H9 (cell line): Measurements from ENCODE around the gene HADH. TPM values are rescaled to one million over a fixed set of nuclear protein-coding genes. Genes with fewer than 3 reads are reported as not detected.

Experiments used
- DNase-seq: peaks from one replicate; pipeline ENCODE4 v3.0.0-alpha.2; 2017
- H2AFZ ChIP-seq: one replicate; pipeline ENCODE4 v1.6.1; 2013; ENCODE audit warnings: mild to moderate bottlenecking, low read length, control low read depth, moderate library complexity
- H2AK5ac ChIP-seq: 2 replicates; pipeline ENCODE4 v1.6.1; 2013; ENCODE audit warnings: low read length, control low read depth, mixed read lengths; ENCODE audit not compliant: insufficient read length
- H2BK120ac ChIP-seq: one replicate; pipeline ENCODE4 v1.6.1; 2013; ENCODE audit warnings: low read depth, mild to moderate bottlenecking, low read length, control low read depth, inconsistent platforms; ENCODE audit not compliant: poor library complexity, severe bottlenecking
- H2BK12ac ChIP-seq: 2 replicates; pipeline ENCODE4 v1.6.1; 2013; ENCODE audit warnings: low read length, control low read depth, mixed read lengths, low read depth; ENCODE audit not compliant: insufficient read length
- H2BK15ac ChIP-seq: 2 replicates; pipeline ENCODE4 v1.6.1; 2013; ENCODE audit warnings: low read depth, low read length, control low read depth
- H2BK20ac ChIP-seq: one replicate; pipeline ENCODE4 v1.6.1; 2013; ENCODE audit warnings: low read depth, mild to moderate bottlenecking, low read length, control low read depth, inconsistent platforms; ENCODE audit not compliant: poor library complexity, severe bottlenecking
- H2BK5ac ChIP-seq: 2 replicates; pipeline ENCODE4 v1.6.1; 2013; ENCODE audit warnings: low read length, control low read depth, mixed read lengths; ENCODE audit not compliant: insufficient read length
- H3K14ac ChIP-seq: 2 replicates; pipeline ENCODE4 v1.6.1; 2013; ENCODE audit warnings: low read length, control low read depth; ENCODE audit not compliant: insufficient read depth
- H3K18ac ChIP-seq: 2 replicates; pipeline ENCODE4 v1.6.1; 2013; ENCODE audit warnings: low read depth, mild to moderate bottlenecking, mixed read lengths, low read length, control low read depth; ENCODE audit not compliant: insufficient read length
- H3K23ac ChIP-seq: 2 replicates; pipeline ENCODE4 v1.6.1; 2013; ENCODE audit warnings: low read length, control low read depth, mixed read lengths, low read depth; ENCODE audit not compliant: insufficient read length
- H3K23me2 ChIP-seq: 2 replicates; pipeline ENCODE4 v1.6.1; 2013; ENCODE audit warnings: low read depth, mild to moderate bottlenecking, mixed read lengths, low read length, control low read depth; ENCODE audit not compliant: insufficient read length, poor library complexity, severe bottlenecking
- H3K27ac ChIP-seq: 2 replicates; pipeline ENCODE4 v1.5.1; 2013; ENCODE audit warnings: low read length, control low read depth, mixed read lengths, low read depth; ENCODE audit not compliant: insufficient read length
- H3K27me3 ChIP-seq: 2 replicates; pipeline ENCODE4 v1.6.1; 2013; ENCODE audit warnings: low read length, control low read depth, inconsistent platforms; ENCODE audit not compliant: insufficient read depth
- H3K4ac ChIP-seq: 2 replicates; pipeline ENCODE4 v1.6.1; 2013; ENCODE audit warnings: low read depth, mild to moderate bottlenecking, control low read depth, inconsistent platforms, low read length, moderate library complexity
- H3K4me1 ChIP-seq: 2 replicates; pipeline ENCODE4 v1.6.1; 2013; ENCODE audit warnings: low read length, control low read depth, inconsistent platforms; ENCODE audit not compliant: insufficient read depth
- H3K4me2 ChIP-seq: 2 replicates; pipeline ENCODE4 v1.6.1; 2013; ENCODE audit warnings: low read length, control low read depth, mixed read lengths; ENCODE audit not compliant: insufficient read length, insufficient read depth
- H3K56ac ChIP-seq: 2 replicates; pipeline ENCODE4 v1.6.1; 2013; ENCODE audit warnings: low read depth, mild to moderate bottlenecking, mixed read lengths, low read length, control low read depth; ENCODE audit not compliant: insufficient read length
- H3K79me1 ChIP-seq: 2 replicates; pipeline ENCODE4 v1.6.1; 2013; ENCODE audit warnings: low read depth, mild to moderate bottlenecking, moderate library complexity, low read length, control low read depth, inconsistent platforms; ENCODE audit not compliant: insufficient read depth, poor library complexity, severe bottlenecking
- H3K79me2 ChIP-seq: 2 replicates; pipeline ENCODE4 v1.6.1; 2013; ENCODE audit warnings: low read length, control low read depth, inconsistent platforms; ENCODE audit not compliant: insufficient read depth
- H3K9ac ChIP-seq: 2 replicates; pipeline ENCODE4 v1.6.1; 2013; ENCODE audit warnings: low read length, control low read depth, mixed read lengths; ENCODE audit not compliant: insufficient read length; ENCODE audit errors: extremely low read depth
- H3K9me3 ChIP-seq: one replicate; pipeline ENCODE4 v1.6.1; 2013; ENCODE audit warnings: low read depth, low read length, inconsistent platforms; ENCODE audit not compliant: control insufficient read depth
- H3T11ph ChIP-seq: one replicate; pipeline ENCODE4 v1.6.1; 2013; ENCODE audit warnings: mild to moderate bottlenecking, low read length, control low read depth, inconsistent platforms
- H4K20me1 ChIP-seq: one replicate; pipeline ENCODE4 v1.6.1; 2013; ENCODE audit not compliant: control insufficient read depth, insufficient read length, insufficient read depth
- H4K5ac ChIP-seq: 2 replicates; pipeline ENCODE4 v1.6.1; 2013; ENCODE audit warnings: low read depth, mild to moderate bottlenecking, mixed read lengths, low read length, control low read depth; ENCODE audit not compliant: insufficient read length
- H4K8ac ChIP-seq: replicated peaks from 2 replicates; pipeline ENCODE4 v1.6.1; 2013; ENCODE audit warnings: low read length, control low read depth, mixed read lengths, low read depth; ENCODE audit not compliant: insufficient read length
- H4K91ac ChIP-seq: 2 replicates; pipeline ENCODE4 v1.6.1; 2013; ENCODE audit warnings: low read depth, mild to moderate bottlenecking, moderate library complexity, mixed read lengths, low read length, control low read depth; ENCODE audit not compliant: insufficient read length
- H3K27ac Mint-ChIP-seq, 3 experiments: 2 replicates in 2 of 3; 3 replicates in 1 of 3; pipeline ENCODE4 v1.8.0; 2020 to 2021; ENCODE audit warnings: mixed read lengths in 3 of 3, mild to moderate bottlenecking in 1 of 3, moderate library complexity in 1 of 3
- H3K27me3 Mint-ChIP-seq: 2 replicates; pipeline ENCODE4 v1.8.0; 2021; ENCODE audit warnings: low read depth, mild to moderate bottlenecking, moderate library complexity, mixed read lengths
- H3K36me3 Mint-ChIP-seq, 3 experiments: 2 replicates in 2 of 3; 3 replicates in 1 of 3; pipeline ENCODE4 v1.8.0; 2020 to 2021; ENCODE audit warnings: low read depth in 3 of 3, mixed read lengths in 3 of 3; ENCODE audit not compliant: insufficient read depth in 1 of 3
- H3K4me1 Mint-ChIP-seq, 2 experiments: 2 replicates each; pipeline ENCODE4 v1.8.0; 2020; ENCODE audit warnings: mixed read lengths in 2 of 2
- H3K4me3 Mint-ChIP-seq, 2 experiments: 2 replicates in 1 of 2; 3 replicates in 1 of 2; pipeline ENCODE4 v1.8.0; 2020 to 2021; ENCODE audit warnings: mild to moderate bottlenecking in 2 of 2, mixed read lengths in 2 of 2, moderate library complexity in 1 of 2
- H3K9me3 Mint-ChIP-seq, 2 experiments: 2 replicates in 1 of 2; 3 replicates in 1 of 2; pipeline ENCODE4 v1.8.0; 2020; ENCODE audit warnings: mild to moderate bottlenecking in 2 of 2, mixed read lengths in 2 of 2, moderate library complexity in 1 of 2
- CTCF ChIP-seq: fragments of 200-600 bp; sonication (generic); conservative IDR thresholded peaks from 3 replicates; pipeline ENCODE4 v1.8.0; 2021; ENCODE audit warnings: antibody characterized with exemption, mild to moderate bottlenecking
- total RNA-seq: library from RNA; stranded (reverse); gene quantifications from 2 replicates; pipeline ENCODE4 v1.2.1, GENCODE V29; 2021

HADH gene
- total RNA-seq, 1 experiment from 2014 or later = 44.4 TPM

- Mint-ChIP-seq H3K27ac (no peak overlapping the region), H3K36me3 (peaks cover 31 to 53% (median 50%) of the 10 kb centered on the region in 3 experiments)
- no peak overlapping the region for H3K14ac ChIP-seq
These were observed 16.7 kb downstream of the HADH start for GRCh38 chr4:108006361-108006760.

More at GRCh38 chr4:108006361-108006760, 16.7 kb downstream of the HADH start:
- Histone ChIP-seq H3T11ph (no peak overlapping the region), H3K9me3 (peaks cover 4% of the 10 kb centered on the region), H2BK12ac (no peak overlapping the region), H3K4me2 (no peak overlapping the region), H4K8ac (no peak overlapping the region), H2BK20ac (no peak overlapping the region), H4K20me1 (no peaks in the 10 kb centered on the region), H3K79me1 (peaks cover 3% of the 10 kb centered on the region), H3K23me2 (no peaks in the 10 kb centered on the region), H3K4ac (no peak overlapping the region), H3K56ac (no peak overlapping the region), H3K4me1 (peaks cover 5% of the 10 kb centered on the region; the same call in 1 of the 2 replicates), H2BK5ac (no peak overlapping the region), H3K18ac (no peak overlapping the region), H2AFZ (no peak overlapping the region), H3K27ac (no peak overlapping the region), H4K91ac (no peak overlapping the region), H3K23ac (no peak overlapping the region), H3K79me2 (no peaks in the 10 kb centered on the region; the same call in 1 of the 2 replicates), H2BK120ac (no peak overlapping the region), H3K27me3 (no peaks in the 10 kb centered on the region), H2BK15ac (no peak overlapping the region), H4K5ac (no peak overlapping the region), H3K9ac (no peak overlapping the region), H2AK5ac (no peak overlapping the region)
- no peak for DNase-seq
- Mint-ChIP-seq H3K4me1 (peaks cover 17 to 25% of the 10 kb centered on the region in 2 experiments), H3K4me3 (no peak overlapping the region), H3K27me3 (no peaks in the 10 kb centered on the region), H3K9me3 (peaks cover 9 to 10% of the 10 kb centered on the region in 2 experiments)
- no peak for TF ChIP-seq CTCF
